Measurements from ENCODE around the gene LRPAP1.
"Not testable (repeated sequence)": the region's sequence is repeated elsewhere in the genome, so short reads cannot be mapped to it uniquely, and the experiment has no call there.

The LRPAP1 gene

DNA sequence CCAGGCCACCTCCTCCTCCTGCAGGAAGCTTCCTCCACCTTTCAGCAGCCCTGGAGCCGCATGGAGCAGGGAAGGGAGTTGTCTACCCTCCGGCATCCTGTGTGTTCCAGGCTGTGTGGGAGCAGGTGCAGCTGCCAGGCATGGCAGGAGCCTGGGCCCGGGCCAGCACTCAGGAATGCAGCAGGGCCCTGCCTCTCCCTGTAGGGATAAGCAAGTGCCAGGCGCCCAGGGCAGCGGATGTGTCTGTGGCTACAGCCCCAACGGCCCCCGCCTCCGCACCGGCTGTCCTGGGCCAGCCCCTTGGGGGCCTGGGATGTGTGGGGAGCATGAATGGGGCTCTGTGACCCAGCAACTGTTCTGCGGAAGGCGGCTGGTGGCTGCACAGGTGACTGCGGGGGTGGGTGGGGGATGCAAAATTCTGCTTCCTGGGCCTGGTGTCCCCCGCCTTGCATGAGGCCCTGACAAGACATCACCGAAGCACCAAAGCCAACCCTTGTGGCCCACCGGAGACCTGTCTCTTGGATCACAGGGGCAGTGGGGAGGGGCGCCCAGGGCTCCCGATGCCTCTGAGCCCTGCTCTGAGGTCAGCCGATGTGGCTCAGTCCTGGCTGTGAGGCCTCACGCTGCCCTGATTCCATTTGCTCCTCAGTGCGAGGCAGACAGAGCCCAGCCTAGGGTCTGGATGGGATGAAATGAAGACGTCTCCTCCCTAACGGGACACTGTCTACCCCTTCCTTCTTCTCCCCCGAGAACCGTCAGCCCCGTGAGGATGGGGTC lies 70.5 kb downstream of the LRPAP1 start:
- TF ChIP-seq, protein P1, sequence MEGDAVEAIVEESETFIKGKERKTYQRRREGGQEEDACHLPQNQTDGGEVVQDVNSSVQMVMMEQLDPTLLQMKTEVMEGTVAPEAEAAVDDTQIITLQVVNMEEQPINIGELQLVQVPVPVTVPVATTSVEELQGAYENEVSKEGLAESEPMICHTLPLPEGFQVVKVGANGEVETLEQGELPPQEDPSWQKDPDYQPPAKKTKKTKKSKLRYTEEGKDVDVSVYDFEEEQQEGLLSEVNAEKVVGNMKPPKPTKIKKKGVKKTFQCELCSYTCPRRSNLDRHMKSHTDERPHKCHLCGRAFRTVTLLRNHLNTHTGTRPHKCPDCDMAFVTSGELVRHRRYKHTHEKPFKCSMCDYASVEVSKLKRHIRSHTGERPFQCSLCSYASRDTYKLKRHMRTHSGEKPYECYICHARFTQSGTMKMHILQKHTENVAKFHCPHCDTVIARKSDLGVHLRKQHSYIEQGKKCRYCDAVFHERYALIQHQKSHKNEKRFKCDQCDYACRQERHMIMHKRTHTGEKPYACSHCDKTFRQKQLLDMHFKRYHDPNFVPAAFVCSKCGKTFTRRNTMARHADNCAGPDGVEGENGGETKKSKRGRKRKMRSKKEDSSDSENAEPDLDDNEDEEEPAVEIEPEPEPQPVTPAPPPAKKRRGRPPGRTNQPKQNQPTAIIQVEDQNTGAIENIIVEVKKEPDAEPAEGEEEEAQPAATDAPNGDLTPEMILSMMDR (IDR thresholded peaks at IDR 0.05), result no peak
- Histone ChIP-seq H3K4me1 (no peaks in the 10 kb centered on the region), H3K9ac (no peak overlapping the region), H3K4me2 (ENCODE audit: low read length) (no peak overlapping the region), H3K36me3 (ENCODE audit: control insufficient read depth, insufficient read depth, low read length) (no peaks in the 10 kb centered on the region), H3K4me3 (ENCODE audit: low read depth, low read length) (no peak overlapping the region), H3K27ac (no peak overlapping the region), H3K27me3 (ENCODE audit: control insufficient read depth, insufficient read depth, low read length) (no peaks in the 10 kb centered on the region), H3K9me3 (ENCODE audit: control insufficient read depth, low read length) (no peaks in the 10 kb centered on the region), H2AFZ (no peak overlapping the region), H3K79me2 (no peaks in the 10 kb centered on the region)

DNA sequence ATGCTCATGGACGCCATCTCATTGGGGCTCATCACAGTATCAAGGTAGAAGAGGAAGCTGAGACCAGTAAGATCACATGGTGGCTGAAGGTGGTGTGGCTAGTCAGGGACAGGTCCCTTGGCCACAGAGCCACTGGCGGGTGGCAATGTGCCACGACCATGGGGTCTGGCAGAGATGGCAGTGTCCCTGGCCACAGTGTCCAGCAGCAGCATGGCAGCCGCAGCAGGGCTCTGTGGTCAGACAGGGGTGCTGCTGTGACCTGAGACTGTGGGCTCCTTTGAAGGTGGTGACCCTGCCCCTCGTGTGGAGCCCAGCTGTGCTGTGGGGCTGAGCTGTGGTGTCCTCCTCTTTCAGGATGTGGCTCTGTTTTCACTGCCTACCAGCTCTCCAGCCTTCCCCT lies 71.3 kb downstream of the LRPAP1 start:
- no peak overlapping the region for H3K27ac ChIP-seq
- H2AFZ ChIP-seq, result no peak overlapping the region

DNA sequence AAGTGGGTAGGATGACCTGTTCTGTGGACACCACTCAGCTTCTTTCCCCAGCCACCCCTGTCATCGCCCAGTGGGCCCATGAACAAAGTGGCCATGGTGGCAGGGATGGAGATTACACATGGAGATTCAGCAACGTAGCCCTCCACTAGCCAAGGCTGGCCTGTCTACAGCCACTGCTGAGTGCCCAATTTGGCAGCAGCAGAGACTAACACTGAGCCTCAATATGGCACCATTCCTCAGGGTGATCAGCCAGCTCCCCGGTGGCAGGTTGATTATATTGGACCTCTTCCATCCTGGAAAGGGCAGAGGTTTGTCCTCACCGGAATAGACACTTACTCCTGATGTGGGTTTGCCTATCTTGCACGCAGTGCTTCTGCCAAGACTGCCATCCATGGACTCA lies 73.1 kb downstream of the LRPAP1 start:
- not testable (repeated sequence) for H3K27me3 ChIP-seq (ENCODE audit: control insufficient read depth, insufficient read depth, low read length); H3K4me3 ChIP-seq (ENCODE audit: low read depth, low read length); H3K9ac ChIP-seq; H3K36me3 ChIP-seq (ENCODE audit: control insufficient read depth, insufficient read depth, low read length); H3K27ac ChIP-seq; H3K4me2 ChIP-seq (ENCODE audit: low read length); H3K9me3 ChIP-seq (ENCODE audit: control insufficient read depth, low read length); H3K79me2 ChIP-seq; H2AFZ ChIP-seq; H3K4me1 ChIP-seq

More for the DNA sequence above, 71.3 kb downstream of the LRPAP1 start:
- Histone ChIP-seq H3K9ac (no peak overlapping the region), H3K79me2 (no peaks in the 10 kb centered on the region), H3K27me3 (ENCODE audit: control insufficient read depth, insufficient read depth, low read length) (no peaks in the 10 kb centered on the region), H3K36me3 (ENCODE audit: control insufficient read depth, insufficient read depth, low read length) (no peaks in the 10 kb centered on the region), H3K4me2 (ENCODE audit: low read length) (no peak overlapping the region), H3K4me1 (no peaks in the 10 kb centered on the region), H3K4me3 (ENCODE audit: low read depth, low read length) (no peak overlapping the region), H3K9me3 (ENCODE audit: control insufficient read depth, low read length) (no peaks in the 10 kb centered on the region)
- TF ChIP-seq, protein P1 (IDR thresholded peaks at IDR 0.05), result no peak

DNA sequence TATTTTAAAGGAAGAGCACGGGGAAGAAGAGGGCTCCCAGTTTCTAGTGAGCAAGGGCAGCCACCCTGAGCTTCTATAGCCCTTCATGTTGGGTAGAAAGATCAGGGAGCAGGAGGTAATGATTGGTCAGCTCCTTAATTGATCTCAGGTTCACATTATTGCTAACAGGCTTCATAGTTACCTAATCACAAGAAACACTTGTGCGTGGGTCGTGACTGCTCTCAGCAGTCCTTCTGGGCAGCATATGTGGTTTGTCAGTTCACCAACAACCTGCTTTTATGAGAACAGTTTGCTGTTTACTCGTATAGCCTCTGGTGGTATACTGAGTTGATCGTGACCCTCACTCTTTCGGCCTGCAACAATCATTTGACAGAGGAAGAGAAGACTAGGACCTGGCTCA lies 73.9 kb downstream of the LRPAP1 start:
- Histone ChIP-seq H3K27ac (no peak overlapping the region), H3K4me3 (ENCODE audit: low read depth, low read length) (no peak overlapping the region), H3K79me2 (no peaks in the 10 kb centered on the region), H3K27me3 (ENCODE audit: control insufficient read depth, insufficient read depth, low read length) (no peaks in the 10 kb centered on the region), H3K4me1 (no peaks in the 10 kb centered on the region), H3K9me3 (ENCODE audit: control insufficient read depth, low read length) (no peaks in the 10 kb centered on the region), H2AFZ (no peak overlapping the region), H3K36me3 (ENCODE audit: control insufficient read depth, insufficient read depth, low read length) (no peaks in the 10 kb centered on the region), H3K4me2 (ENCODE audit: low read length) (no peak overlapping the region), H3K9ac (no peak overlapping the region)
- TF ChIP-seq, protein P1 (IDR thresholded peaks at IDR 0.05), result no peak

DNA sequence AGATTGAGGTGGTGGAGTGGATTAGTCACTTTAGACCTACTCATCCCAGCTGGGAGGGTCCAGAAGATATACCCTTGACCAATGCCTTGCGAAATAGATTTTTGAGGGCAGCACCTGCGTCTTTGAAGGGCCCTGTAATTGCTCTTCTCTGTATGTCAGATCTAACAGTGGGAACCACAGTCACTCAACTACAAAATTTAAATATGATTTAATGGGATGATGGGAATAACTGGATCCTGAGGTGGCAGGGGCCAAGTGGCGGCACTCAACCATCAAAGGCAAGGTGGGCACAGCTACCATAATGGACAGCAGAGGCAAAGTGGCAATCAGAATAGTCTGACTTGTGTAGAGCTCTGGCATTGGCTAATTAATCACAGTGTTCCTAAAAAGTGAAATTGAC lies 76.6 kb downstream of the LRPAP1 start:
- not testable (repeated sequence) for H3K4me1 ChIP-seq; H3K27ac ChIP-seq; H2AFZ ChIP-seq; H3K27me3 ChIP-seq (ENCODE audit: control insufficient read depth, insufficient read depth, low read length); H3K36me3 ChIP-seq (ENCODE audit: control insufficient read depth, insufficient read depth, low read length); H3K4me3 ChIP-seq (ENCODE audit: low read depth, low read length); H3K9me3 ChIP-seq (ENCODE audit: control insufficient read depth, low read length); H3K9ac ChIP-seq; H3K79me2 ChIP-seq; H3K4me2 ChIP-seq (ENCODE audit: low read length)

All from parathyroid adenoma (tissue), 2 donors.